HCT116 (cell line): ENCODE results near the gene PLGRKT. TPM values are rescaled to one million over a fixed set of nuclear protein-coding genes. Genes with fewer than 3 reads are reported as not detected.

ENCODE experiments used
- ATAC-seq: fragments of 200-7000 bp; cut with Tn5 transposase; 2 replicates; pipeline ENCODE4 v1.9.1; 2020; ENCODE audit warnings: mild to moderate bottlenecking, moderate library complexity
- BruUV-seq: library from RNA; stranded (reverse); fragments of 400-500 nt; replicated peaks from 2 replicates; lab custom pipeline; 2021; lab: Mats Ljungman, UMichigan
- CTCF ChIA-PET: fragments of 300-600 bp; sonication (Branson Sonifier 250); formaldehyde crosslinking; loops from one replicate; lab custom pipeline; 2021; ENCODE audit warnings: antibody characterized with exemption; lab: Charles Lee
- POLR2A ChIA-PET: fragments of 300-600, 350-600 bp; sonication (Branson Sonifier 250); formaldehyde crosslinking; loops from one replicate; lab custom pipeline; 2021; ENCODE audit warnings: antibody characterized with exemption; lab: Charles Lee
- RAD21 ChIA-PET, 2 experiments: fragments of 300-600 bp; sonication (Branson Sonifier 250); formaldehyde crosslinking; loops; one replicate each; lab custom pipeline; 2023; ENCODE audit warnings: low total read pairs in 2 of 2; ENCODE audit not compliant: uncharacterized antibody in 2 of 2, unreplicated experiment in 2 of 2, low non-redundant PET in 1 of 2; lab: Charles Lee
- DNase-seq: peaks from one replicate; pipeline ENCODE4 v3.0.0-alpha.2; 2010; ENCODE audit warnings: low read depth, low spot score
- H2AFZ ChIP-seq: fragments of 200-600 bp; shearing (Covaris generic), sonication (generic); 2 replicates; pipeline ENCODE4 v1.6.1; 2017; ENCODE audit warnings: low read depth, mixed run types, mixed read lengths, antibody characterized with exemption, low read length; ENCODE audit not compliant: poor library complexity, severe bottlenecking
- H3K27ac ChIP-seq: 2 replicates; pipeline ENCODE4 v1.5.1; 2012; ENCODE audit warnings: low read depth, low read length
- H3K27me3 ChIP-seq: fragments of 200-600 bp; sonication (generic); 2 replicates; pipeline ENCODE4 v1.6.1; 2016; ENCODE audit warnings: mixed run types, low read length, mixed read lengths; ENCODE audit not compliant: insufficient read depth
- H3K36me3 ChIP-seq, 2 experiments: fragments of 200-500 bp in 1 of 2; fragments of 200-600 bp in 1 of 2; sonication (Bioruptor generic) in 1 of 2; sonication (generic) in 1 of 2; 2 replicates each; pipeline versions ENCODE4 v1.5.1 to v1.6.1; 2014 to 2016; ENCODE audit warnings: low read length in 2 of 2, inconsistent platforms in 1 of 2, mixed read lengths in 1 of 2, mixed run types in 1 of 2; ENCODE audit not compliant: insufficient read depth in 2 of 2, control insufficient read depth in 1 of 2
- H3K4me1 ChIP-seq, 2 experiments: fragments of 200-600 bp in 1 of 2; sonication (generic) in 1 of 2; 2 replicates each; pipeline versions ENCODE4 v1.5.1 to v1.6.1; 2012 to 2017; ENCODE audit warnings: low read length in 2 of 2, inconsistent platforms in 1 of 2, mild to moderate bottlenecking in 1 of 2, mixed read lengths in 1 of 2, mixed run types in 1 of 2, moderate library complexity in 1 of 2; ENCODE audit not compliant: insufficient read depth in 2 of 2, control insufficient read depth in 1 of 2
- H3K4me2 ChIP-seq: fragments of 200-600 bp; sonication (generic); 2 replicates; pipeline ENCODE4 v1.6.1; 2017; ENCODE audit warnings: mixed run types, low read length, mixed read lengths
- H3K4me3 ChIP-seq, 2 experiments: fragments of 200-600 bp in 1 of 2; sonication (generic) in 1 of 2; replicated peaks in 1 of 2; 2 replicates each; pipeline ENCODE4 v1.5.1; 2011 to 2016; ENCODE audit warnings: low read length in 2 of 2, control low read depth in 1 of 2, low read depth in 1 of 2, mild to moderate bottlenecking in 1 of 2, mixed read lengths in 1 of 2, mixed run types in 1 of 2
- H3K79me2 ChIP-seq: fragments of 200-600 bp; sonication (generic); 2 replicates; pipeline ENCODE4 v1.6.1; 2017; ENCODE audit warnings: mild to moderate bottlenecking, mixed run types, low read length, moderate library complexity, mixed read lengths; ENCODE audit not compliant: insufficient read depth
- H3K9ac ChIP-seq: fragments of 200-600 bp; sonication (generic); 2 replicates; pipeline ENCODE4 v1.6.1; 2016; ENCODE audit warnings: low read length, mixed read lengths
- H3K9me2 ChIP-seq: fragments of 200-600 bp; sonication (generic), shearing (Covaris generic); 2 replicates; pipeline ENCODE4 v1.6.1; 2017; ENCODE audit warnings: mixed run types, mild to moderate bottlenecking, moderate library complexity; ENCODE audit not compliant: insufficient read depth
- H3K9me3 ChIP-seq, 2 experiments: fragments of 200-500 bp in 1 of 2; fragments of 200-600 bp in 1 of 2; sonication (Bioruptor generic) in 1 of 2; sonication (generic) in 1 of 2; 2 replicates each; pipeline ENCODE4 v1.6.1; 2014 to 2017; ENCODE audit warnings: low read length in 2 of 2, mixed read lengths in 2 of 2, inconsistent platforms in 1 of 2, low read depth in 1 of 2, mild to moderate bottlenecking in 1 of 2, mixed run types in 1 of 2, moderate library complexity in 1 of 2; ENCODE audit not compliant: control insufficient read depth in 1 of 2, insufficient read depth in 1 of 2
- H4K20me1 ChIP-seq: fragments of 200-600 bp; sonication (generic), shearing (Covaris generic); 2 replicates; pipeline ENCODE4 v1.6.1; 2017; ENCODE audit warnings: mixed run types, mild to moderate bottlenecking, moderate library complexity; ENCODE audit not compliant: insufficient read depth
- ATF3 ChIP-seq: IDR thresholded peaks from 2 replicates; pipeline ENCODE4 v1.6.1; 2012
- CBX3 ChIP-seq: IDR thresholded peaks from 2 replicates; pipeline ENCODE4 v1.6.1; 2012; ENCODE audit warnings: low read depth
- CTCF ChIP-seq, 3 experiments: fragments of 200-600 bp in 1 of 3; sonication (generic) in 1 of 3; IDR thresholded peaks in 2 of 3; conservative IDR thresholded peaks in 1 of 3; 2 replicates each; pipeline ENCODE4 v1.5.1; 2012 to 2017; ENCODE audit warnings: low read depth in 2 of 3, low read length in 2 of 3, antibody characterized with exemption in 1 of 3, borderline replicate concordance in 1 of 3, control low read depth in 1 of 3, mild to moderate bottlenecking in 1 of 3, mixed read lengths in 1 of 3, mixed run types in 1 of 3, moderate library complexity in 1 of 3; ENCODE audit not compliant: insufficient read depth in 1 of 3
- EZH2 ChIP-seq: fragments of 200-600 bp; sonication (generic); IDR thresholded peaks from 2 replicates; pipeline ENCODE4 v1.6.1; 2017; ENCODE audit warnings: antibody characterized with exemption, mixed run types
- FOSL1 ChIP-seq: IDR thresholded peaks from 2 replicates; pipeline ENCODE4 v1.6.1; 2012; ENCODE audit warnings: low read depth
- MAX ChIP-seq: IDR thresholded peaks from 2 replicates; pipeline ENCODE4 v1.6.1; 2012
- POLR2A ChIP-seq: IDR thresholded peaks from 2 replicates; pipeline ENCODE4 v1.7.0; 2011; ENCODE audit warnings: borderline replicate concordance; ENCODE audit not compliant: insufficient read depth, insufficient read length; ENCODE audit errors: extremely low read depth
- POLR2AphosphoS5 ChIP-seq: IDR thresholded peaks from 2 replicates; pipeline ENCODE4 v1.6.1; 2011; ENCODE audit warnings: mild to moderate bottlenecking, low read depth, low read length, moderate library complexity
- RAD21 ChIP-seq: IDR thresholded peaks from 2 replicates; pipeline ENCODE4 v1.6.1; 2012; ENCODE audit warnings: low read depth, mild to moderate bottlenecking
- SIN3A ChIP-seq: IDR thresholded peaks from 2 replicates; pipeline ENCODE4 v1.6.1; 2012; ENCODE audit warnings: low read depth
- SRF ChIP-seq: IDR thresholded peaks from 2 replicates; pipeline ENCODE4 v1.6.1; 2012; ENCODE audit warnings: low read depth
- TCF7L2 ChIP-seq: IDR thresholded peaks from 2 replicates; pipeline ENCODE4 v1.7.0; 2011; ENCODE audit warnings: borderline replicate concordance, inconsistent platforms; ENCODE audit not compliant: insufficient read depth, insufficient read length; ENCODE audit errors: extremely low read depth
- YY1 ChIP-seq: IDR thresholded peaks from 2 replicates; pipeline ENCODE4 v1.6.1; 2011; ENCODE audit warnings: low read length, low read depth, moderate library complexity, mild to moderate bottlenecking; ENCODE audit not compliant: insufficient replicate concordance; ENCODE audit errors: extremely low read depth
- ZBTB33 ChIP-seq: IDR thresholded peaks from 2 replicates; pipeline ENCODE4 v1.6.1; 2011; ENCODE audit warnings: mild to moderate bottlenecking, low read length, moderate library complexity; ENCODE audit not compliant: insufficient replicate concordance; ENCODE audit errors: extremely low read depth
- ZFX ChIP-seq: fragments of 450-650 bp; IDR thresholded peaks from 2 replicates; pipeline ENCODE4 v1.6.1; 2017
- ZNF274 ChIP-seq: fragments of 200-500 bp; sonication (Bioruptor generic); IDR thresholded peaks from 2 replicates; pipeline ENCODE4 v1.6.1; 2014; ENCODE audit warnings: mild to moderate bottlenecking, low read depth, low read length, inconsistent platforms
- intact Hi-C: fragments of 100-400 bp; cut with micrococcal nuclease; formaldehyde crosslinking; loops from 2 replicates; pipeline ENCODE4 v1.10.0; 2022
- total RNA-seq: library from RNA; stranded (reverse); gene quantifications from one replicate; pipeline ENCODE4 v1.2.1, GENCODE V29; 2021; ENCODE audit not compliant: unreplicated experiment

PLGRKT gene
- total RNA-seq, 1 experiment from 2014 or later: 23.8 TPM

GRCh38 chr9:5479994-5480694 lies 42.4 kb upstream of the PLGRKT start:
- H3K4me3 ChIP-seq: no peak overlapping the region
- no peaks in the 10 kb centered on the region for H3K9me3 ChIP-seq
- no peak overlapping the region for H3K4me2 ChIP-seq
- no peaks in the 10 kb centered on the region for H3K27me3 ChIP-seq
- ChIA-PET POLR2A (interaction anchor here (0.9 kb wide), 1 partner anchor 30 kb away, joined by 3 read pairs; the partner anchor contains the start of gene CD274), RAD21 (no interaction called here)
- BruUV-seq: no TSS peak
- TF ChIP-seq CBX3: no peak
- no peak for TF ChIP-seq ZBTB33
- no peak for TF ChIP-seq YY1
- no peak for TF ChIP-seq POLR2A
- TF ChIP-seq SIN3A: no peak
- no peak for TF ChIP-seq EZH2
- no peak for TF ChIP-seq ZNF274
- TF ChIP-seq MAX: no peak
- TF ChIP-seq RAD21: no peak
- TF ChIP-seq ZFX: no peak
- no peak for TF ChIP-seq CTCF (IDR thresholded peaks at IDR 0.05 in 2 of 3, conservative IDR thresholded peaks at IDR 0.05 in 1 of 3; ENCODE audit: borderline replicate concordance in 1 of 3, insufficient read depth in 1 of 3, low read depth in 2 of 3, low read length in 2 of 3)
- no peak for TF ChIP-seq SRF
- no peak for TF ChIP-seq POLR2AphosphoS5
- no peak for TF ChIP-seq TCF7L2
- no peak for TF ChIP-seq ATF3
- no peak for TF ChIP-seq FOSL1
- TF ChIP-seq, all 23 proteins: peak for 0
- H3K79me2 ChIP-seq: no peaks in the 10 kb centered on the region
- CTCF ChIA-PET: no interaction called here
- no peak overlapping the region for H3K9ac ChIP-seq
- no peaks in the 10 kb centered on the region for H3K36me3 ChIP-seq
- no peak overlapping the region for H2AFZ ChIP-seq
- no peaks in the 10 kb centered on the region for H3K4me1 ChIP-seq
- DNase-seq: no peak
- ATAC-seq: no peak
- intact Hi-C loops: loop anchor here (2.0 kb wide), 1 partner anchor 13 kb away; no protein-coding TSS in a partner anchor
- H4K20me1 ChIP-seq: no peaks in the 10 kb centered on the region
- H3K27ac ChIP-seq: no peak overlapping the region
- no peaks in the 10 kb centered on the region for H3K9me2 ChIP-seq
